ENCODE results near the gene RNF19B.
A peak's percentile ranks its signal among the peaks of the same experiment; 100 is the strongest.
"Not testable (repeated sequence)": the region's sequence is repeated elsewhere in the genome, so short reads cannot be mapped to it uniquely, and the experiment has no call there.

Gene RNF19B

GRCh38 chr1:32964461-32965250 lies at the start of gene RNF19B:
Gene RNF19B (minus strand): TSS chr1:32964809. CDS start chr1:32964685, 124 bp downstream.
- peak; percentile 81 for DNase-seq

DNA sequence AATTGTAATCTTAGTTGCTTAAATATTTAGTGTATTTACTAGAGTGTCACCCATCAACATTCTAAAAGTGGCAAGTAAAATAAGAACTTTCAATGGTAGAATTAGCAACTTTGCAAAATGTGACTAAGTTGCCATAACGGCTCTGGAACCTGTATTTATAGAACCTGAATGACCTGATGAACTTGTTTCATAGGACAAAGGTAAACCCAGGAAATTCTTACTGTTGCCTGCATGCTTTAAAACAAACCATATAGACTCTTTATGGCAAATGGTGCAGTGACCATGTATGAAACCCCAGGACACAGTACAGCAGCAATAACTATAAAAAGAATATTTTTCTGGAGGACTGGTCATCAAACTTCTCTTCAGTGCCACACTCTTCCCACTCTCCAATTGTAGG lies 49.2 kb upstream of the RNF19B start:
- no peak for DNase-seq

- no peak for DNase-seq
Observed at GRCh38 chr1:33012165-33012564, 47.6 kb upstream of the RNF19B start.

- no peak for DNase-seq
Observed at GRCh38 chr1:33010932-33011731, 46.5 kb upstream of the RNF19B start.

DNA sequence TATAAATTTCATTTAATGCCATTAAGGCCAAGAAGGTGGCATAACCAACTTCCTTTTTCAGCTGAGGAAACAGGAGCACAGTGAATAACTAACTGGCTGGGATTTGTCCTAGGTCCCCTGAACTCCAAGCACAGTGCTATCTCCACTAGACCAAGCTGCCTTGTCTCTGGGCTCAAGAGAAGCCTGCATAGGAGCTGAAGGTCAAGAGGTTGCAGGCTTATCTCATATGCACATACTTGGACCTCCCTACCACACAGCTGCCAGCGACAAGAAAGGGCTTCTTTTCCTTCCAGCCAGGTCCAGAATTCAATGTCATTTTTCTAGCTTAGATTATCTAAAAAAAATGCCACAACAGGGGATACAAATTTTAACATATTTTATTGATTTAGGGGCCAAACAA lies 45.0 kb upstream of the RNF19B start:
- DNase-seq, result no peak

DNA sequence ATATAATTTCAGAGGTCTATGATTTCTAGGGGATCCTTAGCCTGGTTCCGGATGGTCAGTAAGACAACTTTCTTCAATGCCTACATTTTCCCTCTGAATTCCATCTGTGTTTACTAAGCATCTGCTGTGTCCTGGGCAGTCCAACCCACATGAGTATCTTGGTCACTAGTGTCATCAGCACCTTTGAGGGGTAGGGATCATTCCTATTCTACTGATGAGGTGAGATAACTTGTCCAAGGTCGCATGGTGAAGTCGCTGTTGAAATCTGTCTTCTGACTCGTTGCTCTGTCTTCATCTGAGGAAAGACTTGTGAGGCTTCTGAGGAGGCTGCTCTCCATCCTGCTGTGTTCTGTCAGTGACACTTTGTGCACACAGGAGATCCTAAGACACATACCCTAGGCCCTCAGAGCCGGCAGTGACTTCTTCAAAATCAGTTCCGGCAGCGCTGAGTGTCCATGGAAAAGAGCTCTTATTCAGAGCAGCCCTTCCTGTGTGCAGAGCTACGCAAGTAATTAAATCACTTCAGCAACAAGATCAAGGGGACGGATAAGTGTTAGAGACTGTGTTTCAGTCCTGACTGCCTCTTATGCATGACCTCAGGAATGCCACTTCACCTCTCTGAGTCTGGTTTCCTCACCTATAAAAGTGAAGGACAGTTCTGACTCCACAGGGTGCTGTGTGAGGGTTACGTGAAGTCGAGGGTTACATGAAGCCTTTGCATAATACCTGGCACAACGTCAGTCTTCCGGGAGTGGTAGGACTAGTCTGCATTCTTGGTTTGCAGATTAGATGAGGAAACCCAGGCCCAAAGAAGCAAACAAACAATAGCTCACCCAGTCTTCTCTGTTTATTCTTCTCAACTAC lies 43.7 kb upstream of the RNF19B start:
- DNase-seq, result no peak

DNA sequence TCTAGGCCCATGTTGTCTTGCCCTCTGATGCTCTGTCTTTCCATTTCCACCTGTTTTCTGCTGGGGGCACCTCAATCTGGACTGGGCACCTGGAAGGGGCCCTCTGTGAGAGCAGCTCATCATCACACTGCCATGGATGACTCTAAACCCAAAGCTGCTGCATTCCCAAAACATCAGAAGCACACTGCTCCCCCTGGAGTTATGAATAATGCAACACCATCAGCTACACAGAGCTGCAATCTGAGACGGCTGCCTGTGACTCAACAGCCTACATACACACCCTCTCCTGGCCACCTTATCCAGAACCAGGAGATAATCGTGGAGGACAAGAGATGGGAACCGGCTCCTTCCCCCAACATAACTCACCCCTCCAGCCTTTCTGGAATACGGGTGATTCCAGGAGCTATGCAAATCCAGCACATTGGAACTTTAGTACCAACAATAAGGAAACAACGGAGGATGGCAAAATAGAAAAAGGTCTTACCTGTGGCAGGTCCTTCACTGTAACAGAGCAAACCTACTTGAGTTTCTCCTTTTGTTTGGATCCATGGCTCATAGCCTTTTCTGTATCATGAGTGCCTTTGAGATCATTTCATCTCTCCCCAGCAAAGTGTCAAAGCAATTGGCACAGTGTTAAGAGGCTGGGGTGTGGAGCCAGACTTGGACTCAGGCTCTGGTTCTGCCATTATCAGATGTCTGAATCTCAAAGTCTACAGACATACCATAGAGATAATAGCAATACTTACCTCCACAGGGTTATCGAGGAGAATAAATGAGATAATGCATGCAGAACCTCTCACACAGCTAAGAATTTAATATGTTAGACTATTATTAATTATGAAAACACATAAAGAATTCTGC lies 42.8 kb upstream of the RNF19B start:
- no peak for DNase-seq

- no peak for DNase-seq
Observed at GRCh38 chr1:33005838-33006421, 41.3 kb upstream of the RNF19B start.

DNA sequence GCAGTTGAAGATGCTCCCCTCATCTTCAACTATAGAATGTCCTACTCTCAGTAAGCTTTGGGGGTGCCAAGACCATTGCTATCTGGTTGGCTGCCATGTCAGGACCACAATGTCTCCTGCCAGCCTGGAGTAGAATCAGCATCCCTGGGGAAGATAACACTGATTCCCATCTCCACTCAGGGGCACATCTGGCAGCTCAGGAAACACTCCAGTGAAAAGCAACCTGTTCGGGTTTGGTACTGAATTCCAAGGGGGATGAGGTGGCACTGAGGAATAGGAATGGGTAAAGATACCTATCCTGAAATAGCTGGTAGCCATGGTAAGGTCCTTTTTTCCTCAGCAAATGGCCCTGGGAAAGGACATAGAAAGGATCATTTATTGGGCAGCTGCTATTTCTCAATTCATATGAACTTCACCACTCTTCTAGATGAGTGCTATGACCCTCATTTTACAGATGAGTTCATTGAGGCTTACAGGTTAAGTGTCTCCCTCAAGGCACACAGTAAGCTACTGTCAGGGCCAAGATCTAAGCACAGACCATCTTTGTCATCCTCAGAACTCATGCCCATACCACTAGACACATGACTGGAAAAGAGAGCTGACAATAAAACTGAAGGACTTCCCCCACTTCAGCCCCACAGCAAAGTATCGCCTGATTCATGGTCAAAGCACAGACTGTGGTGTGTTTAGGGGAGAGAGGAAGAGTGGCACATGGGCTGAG lies 40.7 kb upstream of the RNF19B start:
- DNase-seq, result no peak

- no peak for DNase-seq
Observed at GRCh38 chr1:33004613-33005012, 40.0 kb upstream of the RNF19B start.

DNA sequence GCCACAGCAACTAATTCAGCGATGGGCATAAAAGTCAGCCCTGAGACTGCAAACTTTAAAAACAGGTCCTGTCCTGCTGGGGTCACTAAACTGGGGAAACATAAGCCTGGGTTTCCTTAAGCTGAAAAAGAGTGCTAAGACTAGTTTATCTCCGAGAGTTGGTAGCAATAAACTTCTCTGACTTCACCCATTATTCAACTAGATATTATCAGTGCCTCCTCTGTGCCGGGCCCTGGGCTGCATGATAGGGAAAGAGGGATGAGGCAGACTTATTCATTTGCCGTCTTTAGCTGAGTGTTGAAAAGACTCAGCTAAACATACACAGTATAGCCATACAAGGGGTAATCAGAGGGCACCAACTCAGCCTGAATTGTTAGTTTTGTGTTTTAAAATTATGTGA lies 39.0 kb upstream of the RNF19B start:
- no peak for DNase-seq

DNA sequence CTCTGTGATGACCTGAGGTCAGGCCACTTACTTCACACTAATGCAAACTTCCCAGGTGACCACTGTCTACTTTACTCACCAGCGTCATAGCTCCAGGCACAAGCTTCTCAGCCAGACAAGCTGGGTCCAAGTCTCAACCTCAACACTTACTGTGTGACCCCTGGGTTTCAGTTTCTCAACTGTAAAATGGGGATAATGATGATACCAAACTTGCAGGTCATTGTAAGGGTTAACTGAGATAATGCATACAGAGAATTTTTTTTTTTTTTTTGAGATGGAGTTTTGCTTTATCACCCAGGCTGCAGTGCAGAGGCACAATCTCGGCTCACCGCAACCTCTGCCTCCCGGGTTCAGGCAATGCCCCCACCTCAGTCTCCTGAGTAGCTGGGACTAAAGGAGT lies 37.4 kb upstream of the RNF19B start:
- DNase-seq, result no peak

DNA sequence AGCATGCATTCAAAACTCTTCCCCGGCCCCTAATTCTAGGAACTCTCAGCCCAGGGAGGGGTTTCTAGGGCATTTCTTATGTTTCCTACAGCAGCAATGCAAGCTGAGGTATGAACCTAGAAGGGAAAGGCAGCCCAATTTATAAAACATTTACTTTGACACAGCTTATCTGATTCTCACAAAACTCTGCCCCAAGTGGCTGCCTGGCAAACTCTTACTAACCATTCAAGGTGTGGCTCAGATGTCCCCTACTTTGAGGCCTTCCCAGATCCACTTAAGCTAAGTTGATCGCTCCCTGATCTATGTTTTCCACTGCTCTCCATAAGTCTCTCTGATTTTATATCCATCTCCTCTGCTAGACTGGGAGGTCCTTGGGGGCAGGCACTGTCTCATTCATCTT lies 36.7 kb upstream of the RNF19B start:
- no peak for DNase-seq

- DNase-seq, result no peak
Observed at GRCh38 chr1:33000427-33001026, 35.9 kb upstream of the RNF19B start.

GRCh38 chr1:32998997-32999396 lies 34.4 kb upstream of the RNF19B start:
- DNase-seq, result no peak

DNA sequence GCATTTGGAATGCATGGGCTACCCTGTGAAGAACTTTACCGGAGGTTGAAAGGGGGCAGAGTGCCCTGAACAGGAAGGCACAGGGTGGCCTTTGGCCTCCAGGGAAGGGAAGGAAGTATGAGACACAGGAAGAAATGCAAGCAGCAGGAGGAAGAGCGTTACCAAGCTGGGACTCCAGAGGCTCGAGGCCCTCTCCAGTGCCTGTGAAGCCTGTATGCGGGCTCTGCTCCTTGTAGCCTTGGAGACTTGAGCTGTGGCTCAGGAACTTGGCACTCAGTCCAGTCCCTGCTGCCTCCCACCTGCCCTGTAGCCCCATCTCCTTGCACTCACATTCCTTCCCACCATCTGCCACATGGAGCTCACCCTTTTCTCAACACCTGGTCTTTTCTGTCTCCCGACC lies 33.5 kb upstream of the RNF19B start:
- DNase-seq, result no peak

DNA sequence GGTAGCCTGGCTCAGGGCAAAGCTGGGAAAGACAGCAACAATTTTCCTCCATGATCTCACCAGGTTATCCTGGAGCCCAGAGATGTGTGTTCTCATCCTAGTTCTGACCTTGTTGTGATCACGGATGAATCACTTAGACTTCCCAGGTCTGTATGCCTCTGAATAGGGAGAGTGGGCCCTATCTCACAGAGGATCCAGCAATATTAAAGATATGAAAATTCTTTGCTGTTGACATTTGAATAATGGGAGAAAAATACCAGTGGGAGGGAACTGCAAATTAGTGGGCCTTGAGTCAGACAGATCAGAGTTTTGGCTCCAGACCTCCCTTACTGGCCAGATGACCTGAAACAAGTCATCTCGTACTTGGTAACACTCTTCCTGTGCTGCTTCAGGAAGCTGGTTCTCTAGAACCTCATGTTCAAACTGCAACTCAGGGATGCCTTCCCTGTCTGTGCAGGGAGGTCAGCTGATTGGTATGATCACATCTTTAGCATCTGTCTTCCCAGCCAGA lies 32.8 kb upstream of the RNF19B start:
- DNase-seq, result no peak

DNA sequence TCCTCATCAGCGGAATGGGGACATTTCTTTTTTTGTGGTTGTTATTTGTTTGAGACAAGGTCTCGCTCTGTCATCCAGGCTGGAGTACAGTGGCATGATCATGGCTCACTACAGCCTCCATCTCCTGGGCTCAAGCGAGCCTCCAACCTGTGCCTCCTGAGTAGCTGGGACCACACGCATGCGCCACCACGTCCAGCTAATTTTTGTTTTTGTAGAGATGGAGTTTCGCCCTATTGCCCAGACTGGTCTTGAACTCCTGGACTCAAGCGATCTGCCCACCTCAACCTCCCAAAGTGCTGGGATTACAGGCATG lies 28.7 kb upstream of the RNF19B start:
- not testable (repeated sequence) for DNase-seq

DNA sequence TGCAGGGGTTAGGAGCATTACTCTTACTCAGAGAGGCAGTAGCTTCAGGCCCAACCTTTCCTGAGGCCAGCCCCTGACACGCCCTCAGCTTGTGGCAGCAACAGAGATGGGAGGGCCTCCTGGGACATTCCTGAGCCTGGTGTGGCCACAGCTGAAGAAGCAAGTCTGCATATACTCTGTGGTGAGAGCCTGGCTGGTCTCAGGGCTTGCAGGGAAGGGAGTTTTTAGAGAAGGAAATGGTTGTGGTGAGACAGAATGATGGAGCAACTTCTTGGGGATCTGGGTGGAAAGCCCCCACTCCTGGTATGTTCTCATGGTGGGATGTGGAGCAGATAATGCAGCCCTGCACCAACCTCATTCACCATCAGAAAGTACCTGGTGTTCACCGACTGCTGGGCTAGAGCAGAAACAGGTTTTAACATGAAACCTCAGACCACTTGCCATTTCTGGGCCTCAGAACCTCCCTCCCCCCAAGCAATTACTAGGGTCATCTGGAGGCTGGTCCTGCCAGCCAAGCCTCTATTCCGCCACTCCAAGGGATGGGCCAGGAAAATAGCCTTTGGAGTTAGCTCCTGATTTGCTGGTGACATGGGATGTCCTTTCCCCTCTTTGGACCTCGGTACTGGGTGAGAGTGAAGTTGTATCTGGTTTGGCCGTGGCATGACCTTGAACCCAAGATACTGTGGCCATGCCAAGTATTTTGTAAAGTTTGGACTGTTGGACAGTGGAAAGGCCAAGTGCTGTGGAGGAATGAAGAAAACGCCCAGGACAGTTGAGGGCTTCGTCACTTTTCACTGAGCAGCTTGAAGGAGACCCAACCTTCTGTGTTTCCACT lies 28.1 kb upstream of the RNF19B start:
- DNase-seq, result no peak

Data from NCI-H748 treated with DMSO at 0.1 percent for 48 hours (cell line).